ENCODE measurements around the gene WDR11.

DNA sequence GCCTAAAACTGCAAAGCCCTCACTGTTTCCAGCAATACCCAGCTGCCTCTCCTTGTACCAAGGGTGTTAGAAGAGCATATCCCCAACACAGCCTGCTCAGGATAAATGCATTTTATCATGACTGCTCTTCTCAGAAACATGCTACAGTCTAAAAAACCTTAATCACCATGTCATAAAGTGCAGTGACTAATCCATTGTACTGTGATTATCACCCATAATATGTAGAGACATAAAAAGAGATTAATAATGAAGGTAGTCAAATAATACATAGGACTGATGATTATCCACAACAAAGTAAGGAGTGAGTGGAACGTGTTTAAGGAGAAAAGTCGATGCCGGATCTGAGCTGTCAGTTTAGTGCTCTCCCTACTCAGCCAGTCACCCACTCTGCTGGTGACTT, 12.2 kb upstream of the WDR11 start:
- no peak for TF ChIP-seq ZNF274 (IDR thresholded peaks at IDR 0.05; ENCODE audit: low read depth, low read length)
- no peak for TF ChIP-seq YY1 (IDR thresholded peaks at IDR 0.05; ENCODE audit: insufficient read depth, insufficient read length)

All from NT2/D1 (cell line).